ENCODE data around the gene DLX6. TPM values are rescaled to one million over a fixed set of nuclear protein-coding genes. Genes with fewer than 3 reads are reported as not detected.

The DLX6 gene
- total RNA-seq, 1 experiment from 2014 or later: not detected

GRCh38 chr7:96979551-96980276, 25.6 kb upstream of the DLX6 start:
- H3K4me1 ChIP-seq (ENCODE audit: low read length): no peaks in the 10 kb centered on the region
- H2AFZ ChIP-seq (ENCODE audit: low read length): no peak overlapping the region
- no peaks in the 10 kb centered on the region for H4K20me1 ChIP-seq (ENCODE audit: insufficient read depth, low read depth, low read length)
- H3K36me3 ChIP-seq (ENCODE audit: insufficient read depth, low read length): no peaks in the 10 kb centered on the region
- no peaks in the 10 kb centered on the region for H3K27me3 ChIP-seq (ENCODE audit: low read length)
- no peak overlapping the region for H3K4me3 ChIP-seq (ENCODE audit: low read length)
- no peaks in the 10 kb centered on the region for H3K9me2 ChIP-seq (replicated peaks; ENCODE audit: insufficient read depth, low read length)
- no peak overlapping the region for H3K9ac ChIP-seq (ENCODE audit: low read length)
- no peak overlapping the region for H3K27ac ChIP-seq (ENCODE audit: low read length)
- DNase-seq: no peak
- no peaks in the 10 kb centered on the region for H3K9me3 ChIP-seq (ENCODE audit: low read length)
- H3K79me2 ChIP-seq (ENCODE audit: low read length): no peaks in the 10 kb centered on the region
- no peak overlapping the region for H3K4me2 ChIP-seq (ENCODE audit: low read depth, low read length, poor library complexity, severe bottlenecking)

GRCh38 chr7:96982586-96982985, 22.8 kb upstream of the DLX6 start:
- Histone ChIP-seq H3K4me3 (ENCODE audit: low read length) (no peak overlapping the region), H3K9me2 (replicated peaks; ENCODE audit: insufficient read depth, low read length) (no peaks in the 10 kb centered on the region), H3K27me3 (ENCODE audit: low read length) (no peaks in the 10 kb centered on the region), H3K27ac (ENCODE audit: low read length) (no peak overlapping the region), H3K9me3 (ENCODE audit: low read length) (no peaks in the 10 kb centered on the region), H3K4me2 (ENCODE audit: low read depth, low read length, poor library complexity, severe bottlenecking) (no peak overlapping the region), H2AFZ (ENCODE audit: low read length) (no peak overlapping the region), H3K79me2 (ENCODE audit: low read length) (no peaks in the 10 kb centered on the region), H4K20me1 (ENCODE audit: insufficient read depth, low read depth, low read length) (no peaks in the 10 kb centered on the region), H3K9ac (ENCODE audit: low read length) (no peak overlapping the region), H3K4me1 (ENCODE audit: low read length) (no peaks in the 10 kb centered on the region), H3K36me3 (ENCODE audit: insufficient read depth, low read length) (no peaks in the 10 kb centered on the region)
- no peak for DNase-seq

- no peaks in the 10 kb centered on the region for H3K36me3 ChIP-seq (ENCODE audit: insufficient read depth, low read length)
- no peak overlapping the region for H3K4me3 ChIP-seq (ENCODE audit: low read length)
- H3K4me2 ChIP-seq (ENCODE audit: low read depth, low read length, poor library complexity, severe bottlenecking): no peak overlapping the region
- no peaks in the 10 kb centered on the region for H3K79me2 ChIP-seq (ENCODE audit: low read length)
- DNase-seq: no peak
- no peaks in the 10 kb centered on the region for H3K4me1 ChIP-seq (ENCODE audit: low read length)
- H3K27ac ChIP-seq (ENCODE audit: low read length): no peak overlapping the region
- no peak overlapping the region for H3K9ac ChIP-seq (ENCODE audit: low read length)
- no peaks in the 10 kb centered on the region for H3K9me3 ChIP-seq (ENCODE audit: low read length)
- no peak overlapping the region for H2AFZ ChIP-seq (ENCODE audit: low read length)
- H3K27me3 ChIP-seq (ENCODE audit: low read length): no peaks in the 10 kb centered on the region
- no peaks in the 10 kb centered on the region for H3K9me2 ChIP-seq (replicated peaks; ENCODE audit: insufficient read depth, low read length)
- H4K20me1 ChIP-seq (ENCODE audit: insufficient read depth, low read depth, low read length): no peaks in the 10 kb centered on the region
These were observed 19.4 kb upstream of the DLX6 start for GRCh38 chr7:96985992-96986391.

- Histone ChIP-seq H3K4me3 (ENCODE audit: low read length) (no peak overlapping the region), H3K9ac (ENCODE audit: low read length) (no peak overlapping the region), H3K27ac (ENCODE audit: low read length) (no peak overlapping the region), H3K79me2 (ENCODE audit: low read length) (no peaks in the 10 kb centered on the region), H3K9me3 (ENCODE audit: low read length) (no peaks in the 10 kb centered on the region), H3K4me1 (ENCODE audit: low read length) (no peaks in the 10 kb centered on the region), H2AFZ (ENCODE audit: low read length) (no peak overlapping the region), H4K20me1 (ENCODE audit: insufficient read depth, low read depth, low read length) (no peaks in the 10 kb centered on the region), H3K4me2 (ENCODE audit: low read depth, low read length, poor library complexity, severe bottlenecking) (no peak overlapping the region), H3K36me3 (ENCODE audit: insufficient read depth, low read length) (no peaks in the 10 kb centered on the region), H3K27me3 (ENCODE audit: low read length) (no peaks in the 10 kb centered on the region), H3K9me2 (replicated peaks; ENCODE audit: insufficient read depth, low read length) (no peaks in the 10 kb centered on the region)
- no peak for DNase-seq
These were observed 18.5 kb upstream of the DLX6 start for GRCh38 chr7:96986901-96987300.

- H3K27me3 ChIP-seq (ENCODE audit: low read length): no peaks in the 10 kb centered on the region
- no peaks in the 10 kb centered on the region for H3K36me3 ChIP-seq (ENCODE audit: insufficient read depth, low read length)
- no peaks in the 10 kb centered on the region for H3K79me2 ChIP-seq (ENCODE audit: low read length)
- no peaks in the 10 kb centered on the region for H3K9me3 ChIP-seq (ENCODE audit: low read length)
- H4K20me1 ChIP-seq (ENCODE audit: insufficient read depth, low read depth, low read length): no peaks in the 10 kb centered on the region
- no peak overlapping the region for H3K4me3 ChIP-seq (ENCODE audit: low read length)
- no peaks in the 10 kb centered on the region for H3K9me2 ChIP-seq (replicated peaks; ENCODE audit: insufficient read depth, low read length)
- no peak for DNase-seq
- H3K4me2 ChIP-seq (ENCODE audit: low read depth, low read length, poor library complexity, severe bottlenecking): no peak overlapping the region
- H3K27ac ChIP-seq (ENCODE audit: low read length): no peak overlapping the region
- H3K4me1 ChIP-seq (ENCODE audit: low read length): no peaks in the 10 kb centered on the region
- no peak overlapping the region for H3K9ac ChIP-seq (ENCODE audit: low read length)
- no peak overlapping the region for H2AFZ ChIP-seq (ENCODE audit: low read length)
These were observed 17.6 kb upstream of the DLX6 start for GRCh38 chr7:96987719-96988118.

GRCh38 chr7:96989241-96989858, 16.0 kb upstream of the DLX6 start:
- Histone ChIP-seq H3K4me3 (ENCODE audit: low read length) (no peak overlapping the region), H3K9me3 (ENCODE audit: low read length) (no peaks in the 10 kb centered on the region), H3K4me1 (ENCODE audit: low read length) (no peaks in the 10 kb centered on the region), H2AFZ (ENCODE audit: low read length) (no peak overlapping the region), H3K27me3 (ENCODE audit: low read length) (no peaks in the 10 kb centered on the region), H3K36me3 (ENCODE audit: insufficient read depth, low read length) (no peaks in the 10 kb centered on the region), H3K4me2 (ENCODE audit: low read depth, low read length, poor library complexity, severe bottlenecking) (no peak overlapping the region), H3K9ac (ENCODE audit: low read length) (no peak overlapping the region), H3K27ac (ENCODE audit: low read length) (no peak overlapping the region), H3K79me2 (ENCODE audit: low read length) (no peaks in the 10 kb centered on the region), H4K20me1 (ENCODE audit: insufficient read depth, low read depth, low read length) (no peaks in the 10 kb centered on the region), H3K9me2 (replicated peaks; ENCODE audit: insufficient read depth, low read length) (no peaks in the 10 kb centered on the region)
- DNase-seq: no peak

GRCh38 chr7:96989859-96990317, 15.5 kb upstream of the DLX6 start:
- Histone ChIP-seq H3K4me3 (ENCODE audit: low read length) (no peak overlapping the region), H3K27ac (ENCODE audit: low read length) (no peak overlapping the region), H3K36me3 (ENCODE audit: insufficient read depth, low read length) (no peaks in the 10 kb centered on the region), H3K9me2 (replicated peaks; ENCODE audit: insufficient read depth, low read length) (no peaks in the 10 kb centered on the region), H3K79me2 (ENCODE audit: low read length) (no peaks in the 10 kb centered on the region), H3K4me2 (ENCODE audit: low read depth, low read length, poor library complexity, severe bottlenecking) (no peak overlapping the region), H3K27me3 (ENCODE audit: low read length) (no peaks in the 10 kb centered on the region), H4K20me1 (ENCODE audit: insufficient read depth, low read depth, low read length) (no peaks in the 10 kb centered on the region), H2AFZ (ENCODE audit: low read length) (no peak overlapping the region), H3K4me1 (ENCODE audit: low read length) (no peaks in the 10 kb centered on the region), H3K9ac (ENCODE audit: low read length) (no peak overlapping the region), H3K9me3 (ENCODE audit: low read length) (no peaks in the 10 kb centered on the region)
- DNase-seq: no peak

GRCh38 chr7:96991546-96992191, 13.7 kb upstream of the DLX6 start:
- no peaks in the 10 kb centered on the region for H3K79me2 ChIP-seq (ENCODE audit: low read length)
- no peaks in the 10 kb centered on the region for H4K20me1 ChIP-seq (ENCODE audit: insufficient read depth, low read depth, low read length)
- no peak overlapping the region for H2AFZ ChIP-seq (ENCODE audit: low read length)
- H3K27me3 ChIP-seq (ENCODE audit: low read length): no peaks in the 10 kb centered on the region
- no peaks in the 10 kb centered on the region for H3K9me2 ChIP-seq (replicated peaks; ENCODE audit: insufficient read depth, low read length)
- no peak overlapping the region for H3K4me2 ChIP-seq (ENCODE audit: low read depth, low read length, poor library complexity, severe bottlenecking)
- no peak overlapping the region for H3K9ac ChIP-seq (ENCODE audit: low read length)
- H3K4me1 ChIP-seq (ENCODE audit: low read length): no peaks in the 10 kb centered on the region
- no peak for DNase-seq
- no peak overlapping the region for H3K4me3 ChIP-seq (ENCODE audit: low read length)
- H3K9me3 ChIP-seq (ENCODE audit: low read length): no peaks in the 10 kb centered on the region
- H3K27ac ChIP-seq (ENCODE audit: low read length): no peak overlapping the region
- H3K36me3 ChIP-seq (ENCODE audit: insufficient read depth, low read length): no peaks in the 10 kb centered on the region

Data from Karpas-422 (cell line).